Endothelial cell (in vitro differentiated cells): Measurements from ENCODE around the gene DRAXIN. TPM values are rescaled to one million over a fixed set of nuclear protein-coding genes. Genes with fewer than 3 reads are reported as not detected.

Source experiments
- DNase-seq: peaks from one replicate; pipeline ENCODE4 v3.0.0; 2021; ENCODE audit warnings: low spot score
- H3K27ac Mint-ChIP-seq: one replicate; pipeline ENCODE4 v1.8.0; 2021; ENCODE audit warnings: mixed read lengths, inconsistent platforms; ENCODE audit not compliant: unreplicated experiment
- H3K27me3 Mint-ChIP-seq: one replicate; pipeline ENCODE4 v1.8.0; 2021; ENCODE audit warnings: mild to moderate bottlenecking, moderate library complexity, mixed read lengths, inconsistent platforms; ENCODE audit not compliant: unreplicated experiment
- H3K36me3 Mint-ChIP-seq: one replicate; pipeline ENCODE4 v1.8.0; 2021; ENCODE audit warnings: mild to moderate bottlenecking, low read depth, mixed read lengths, inconsistent platforms; ENCODE audit not compliant: unreplicated experiment
- H3K4me1 Mint-ChIP-seq: one replicate; pipeline ENCODE4 v1.8.0; 2021; ENCODE audit warnings: mild to moderate bottlenecking, mixed read lengths, inconsistent platforms; ENCODE audit not compliant: unreplicated experiment
- H3K4me3 Mint-ChIP-seq: one replicate; pipeline ENCODE4 v1.8.0; 2021; ENCODE audit warnings: mild to moderate bottlenecking, mixed read lengths, inconsistent platforms; ENCODE audit not compliant: unreplicated experiment
- H3K9me3 Mint-ChIP-seq: one replicate; pipeline ENCODE4 v1.8.0; 2021; ENCODE audit warnings: mixed read lengths, inconsistent platforms; ENCODE audit not compliant: unreplicated experiment
- CTCF ChIP-seq: fragments of 200-600 bp; sonication (generic); IDR thresholded peaks from one replicate; pipeline ENCODE4 v1.5.0; 2021; ENCODE audit warnings: antibody characterized with exemption; ENCODE audit not compliant: unreplicated experiment
- total RNA-seq: library from RNA; stranded (reverse); fragmentation: NEBNext Ultra II Directional; extraction: Animal tissue kit (Norgen Biotek cat#: 25700); gene quantifications from one replicate; pipeline ENCODE4 v1.2.1, GENCODE V29; 2021; ENCODE audit not compliant: unreplicated experiment

The DRAXIN gene
- total RNA-seq, 1 donor from 2014 or later: 0.46 TPM

- Mint-ChIP-seq H3K27ac (no peak overlapping the region), H3K27me3 (peaks cover 21% of the 10 kb centered on the region), H3K36me3 (no peaks in the 10 kb centered on the region), H3K9me3 (no peaks in the 10 kb centered on the region), H3K4me1 (no peaks in the 10 kb centered on the region), H3K4me3 (no peak overlapping the region)
- DNase-seq: no peak
- no peak for TF ChIP-seq CTCF
Measured at GRCh38 chr1:11766429-11766776, 74.9 kb downstream of the DRAXIN start.

GRCh38 chr1:11767922-11768704, 76.6 kb downstream of the DRAXIN start:
- Mint-ChIP-seq H3K4me3 (no peak overlapping the region), H3K4me1 (no peaks in the 10 kb centered on the region), H3K9me3 (no peaks in the 10 kb centered on the region), H3K27ac (no peak overlapping the region), H3K36me3 (no peaks in the 10 kb centered on the region), H3K27me3 (peaks cover 18% of the 10 kb centered on the region)
- no peak for TF ChIP-seq CTCF
- no peak for DNase-seq

- Mint-ChIP-seq H3K9me3 (no peaks in the 10 kb centered on the region), H3K27me3 (peaks cover 13% of the 10 kb centered on the region), H3K4me3 (no peak overlapping the region), H3K27ac (no peak overlapping the region), H3K36me3 (no peaks in the 10 kb centered on the region), H3K4me1 (no peaks in the 10 kb centered on the region)
- no peak for TF ChIP-seq CTCF
- DNase-seq: no peak
Measured at GRCh38 chr1:11768821-11769220, 77.3 kb downstream of the DRAXIN start.

- no peaks in the 10 kb centered on the region for H3K4me1 Mint-ChIP-seq
- H3K4me3 Mint-ChIP-seq: no peak overlapping the region
- no peak for TF ChIP-seq CTCF
- H3K9me3 Mint-ChIP-seq: no peaks in the 10 kb centered on the region
- peaks cover 9% of the 10 kb centered on the region for H3K27me3 Mint-ChIP-seq
- no peak overlapping the region for H3K27ac Mint-ChIP-seq
- no peak for DNase-seq
- H3K36me3 Mint-ChIP-seq: no peaks in the 10 kb centered on the region
Measured at GRCh38 chr1:11769274-11769673, 77.8 kb downstream of the DRAXIN start.

- H3K9me3 Mint-ChIP-seq: no peaks in the 10 kb centered on the region
- peaks cover 9% of the 10 kb centered on the region for H3K27me3 Mint-ChIP-seq
- H3K4me3 Mint-ChIP-seq: no peak overlapping the region
- no peak overlapping the region for H3K27ac Mint-ChIP-seq
- H3K4me1 Mint-ChIP-seq: no peaks in the 10 kb centered on the region
- no peak for TF ChIP-seq CTCF
- no peaks in the 10 kb centered on the region for H3K36me3 Mint-ChIP-seq
- DNase-seq: no peak
Measured at GRCh38 chr1:11770011-11770410, 78.5 kb downstream of the DRAXIN start.
